Vagina (tissue), 2 donors: ENCODE results near the gene DENND2A. TPM values are rescaled to one million over a fixed set of nuclear protein-coding genes. Genes with fewer than 3 reads are reported as not detected.
"Not testable (repeated sequence)": the region's sequence is repeated elsewhere in the genome, so short reads cannot be mapped to it uniquely, and the experiment has no call there.

Experiments used
- DNase-seq, 2 donors: peaks; one replicate each; pipeline ENCODE4 v3.0.0-alpha.2; 2017; ENCODE audit errors: extremely low spot score in 2 of 2
- H3K27ac ChIP-seq: fragments of 200-600 bp; sonication (generic); one replicate; pipeline ENCODE4 v1.5.1; 2019
- H3K27me3 ChIP-seq: fragments of 200-600 bp; sonication (generic); one replicate; pipeline ENCODE4 v1.5.1; 2019
- H3K36me3 ChIP-seq, 2 donors: fragments of 200-600 bp; sonication (generic); one replicate each; pipeline ENCODE4 v1.5.1; 2017 to 2019
- H3K4me1 ChIP-seq: fragments of 200-600 bp; sonication (generic); one replicate; pipeline ENCODE4 v1.5.1; 2019
- H3K4me3 ChIP-seq, 2 donors: fragments of 200-600 bp; sonication (generic); 1 replicate in 1 of 2; 2 replicates in 1 of 2; pipeline ENCODE4 v1.5.1; 2016 to 2019
- H3K9me3 ChIP-seq: fragments of 200-600 bp; sonication (generic); one replicate; pipeline ENCODE4 v1.5.1; 2019
- POLR2A ChIP-seq, 2 donors: fragments of 450-650 bp; IDR thresholded peaks; one replicate each; pipeline ENCODE4 v1.6.1; 2017; ENCODE audit warnings: antibody characterized with exemption in 2 of 2, mild to moderate bottlenecking in 2 of 2, moderate library complexity in 2 of 2
- POLR2AphosphoS5 ChIP-seq, 2 donors: sonication (generic); formaldehyde crosslinking; IDR thresholded peaks; one replicate each; pipeline ENCODE4 v1.9.0; 2017; ENCODE audit warnings: antibody characterized with exemption in 2 of 2, mild to moderate bottlenecking in 2 of 2, low read depth in 1 of 2; ENCODE audit not compliant: insufficient read depth in 1 of 2
- intact Hi-C: fragments of 100-400 bp; cut with DNase I; formaldehyde crosslinking; loops from one replicate; pipeline ENCODE4 v1.15.1; 2023
- total RNA-seq: library from RNA; depleted of rRNA; stranded (reverse); fragments of >200 nt; gene quantifications from one replicate; pipeline ENCODE4 v1.2.3, GENCODE V29; 2016
- TF ChIP-seq, protein P1 (sequence below), 3 experiments: fragments of 450-650 bp in 2 of 3; fragments of 200-600 bp in 1 of 3; sonication (generic) in 1 of 3; IDR thresholded peaks; one replicate each; pipeline ENCODE4 v1.5.1; 2017 to 2019; ENCODE audit warnings: antibody characterized with exemption in 3 of 3, mild to moderate bottlenecking in 2 of 3, moderate library complexity in 2 of 3

Gene DENND2A
- total RNA-seq, 1 donor from 2014 or later: 17.4 TPM

DNA sequence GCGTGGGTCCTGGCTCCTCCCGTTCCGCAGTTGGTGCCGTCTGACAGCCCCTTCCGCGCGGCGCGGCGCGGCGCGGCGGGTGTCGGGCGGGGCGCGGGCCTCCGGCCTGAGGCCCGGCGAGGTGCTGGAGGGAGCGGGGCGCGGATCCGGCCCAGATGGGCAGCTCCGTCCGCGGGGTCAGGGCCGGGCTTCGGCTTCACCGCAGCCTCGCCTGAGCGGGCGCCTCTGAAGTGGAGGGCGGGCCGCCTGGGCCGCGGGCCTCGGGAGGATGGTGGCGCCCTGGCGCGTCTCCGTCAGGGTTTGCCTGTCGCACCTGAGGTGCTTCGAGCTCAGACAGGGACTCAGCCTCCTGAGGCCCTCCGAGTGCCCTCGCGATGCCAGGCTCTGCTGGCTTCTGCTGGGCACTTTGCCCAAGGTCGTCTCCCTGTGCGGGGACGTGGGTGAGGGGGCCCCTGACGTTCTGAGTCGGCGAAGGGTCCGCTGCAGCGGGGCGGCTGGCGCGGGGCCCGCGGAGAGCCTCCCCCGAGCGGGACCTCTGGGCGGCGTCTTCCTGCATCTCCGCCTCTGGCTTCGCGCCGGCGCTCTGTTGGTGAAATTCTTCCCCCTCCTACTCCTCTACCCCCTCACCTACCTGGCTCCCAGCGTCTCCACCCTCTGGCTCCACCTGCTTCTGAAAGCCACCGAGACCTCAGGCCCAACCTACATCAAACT, 32.6 kb upstream of the DENND2A start:
- H3K4me1 ChIP-seq: peaks cover 33% of the 10 kb centered on the region
- H3K36me3 ChIP-seq: no peaks in the 10 kb centered on the region
- TF ChIP-seq POLR2A (IDR thresholded peaks at IDR 0.05) (no peak), POLR2AphosphoS5 (IDR thresholded peaks at IDR 0.05; ENCODE audit: insufficient read depth in 1 of 2, low read depth in 1 of 2) (peak in 1 of 2 donors; percentile 58)
- TF ChIP-seq, protein P1, sequence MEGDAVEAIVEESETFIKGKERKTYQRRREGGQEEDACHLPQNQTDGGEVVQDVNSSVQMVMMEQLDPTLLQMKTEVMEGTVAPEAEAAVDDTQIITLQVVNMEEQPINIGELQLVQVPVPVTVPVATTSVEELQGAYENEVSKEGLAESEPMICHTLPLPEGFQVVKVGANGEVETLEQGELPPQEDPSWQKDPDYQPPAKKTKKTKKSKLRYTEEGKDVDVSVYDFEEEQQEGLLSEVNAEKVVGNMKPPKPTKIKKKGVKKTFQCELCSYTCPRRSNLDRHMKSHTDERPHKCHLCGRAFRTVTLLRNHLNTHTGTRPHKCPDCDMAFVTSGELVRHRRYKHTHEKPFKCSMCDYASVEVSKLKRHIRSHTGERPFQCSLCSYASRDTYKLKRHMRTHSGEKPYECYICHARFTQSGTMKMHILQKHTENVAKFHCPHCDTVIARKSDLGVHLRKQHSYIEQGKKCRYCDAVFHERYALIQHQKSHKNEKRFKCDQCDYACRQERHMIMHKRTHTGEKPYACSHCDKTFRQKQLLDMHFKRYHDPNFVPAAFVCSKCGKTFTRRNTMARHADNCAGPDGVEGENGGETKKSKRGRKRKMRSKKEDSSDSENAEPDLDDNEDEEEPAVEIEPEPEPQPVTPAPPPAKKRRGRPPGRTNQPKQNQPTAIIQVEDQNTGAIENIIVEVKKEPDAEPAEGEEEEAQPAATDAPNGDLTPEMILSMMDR (IDR thresholded peaks at IDR 0.05): no peak
- intact Hi-C loops: no loop called here
- H3K27ac ChIP-seq: peak overlapping the region; percentile 93
- H3K9me3 ChIP-seq: no peaks in the 10 kb centered on the region
- no peaks in the 10 kb centered on the region for H3K27me3 ChIP-seq
- H3K4me3 ChIP-seq: peak overlapping the region; percentile 81 to 97
- no peak for DNase-seq

DNA sequence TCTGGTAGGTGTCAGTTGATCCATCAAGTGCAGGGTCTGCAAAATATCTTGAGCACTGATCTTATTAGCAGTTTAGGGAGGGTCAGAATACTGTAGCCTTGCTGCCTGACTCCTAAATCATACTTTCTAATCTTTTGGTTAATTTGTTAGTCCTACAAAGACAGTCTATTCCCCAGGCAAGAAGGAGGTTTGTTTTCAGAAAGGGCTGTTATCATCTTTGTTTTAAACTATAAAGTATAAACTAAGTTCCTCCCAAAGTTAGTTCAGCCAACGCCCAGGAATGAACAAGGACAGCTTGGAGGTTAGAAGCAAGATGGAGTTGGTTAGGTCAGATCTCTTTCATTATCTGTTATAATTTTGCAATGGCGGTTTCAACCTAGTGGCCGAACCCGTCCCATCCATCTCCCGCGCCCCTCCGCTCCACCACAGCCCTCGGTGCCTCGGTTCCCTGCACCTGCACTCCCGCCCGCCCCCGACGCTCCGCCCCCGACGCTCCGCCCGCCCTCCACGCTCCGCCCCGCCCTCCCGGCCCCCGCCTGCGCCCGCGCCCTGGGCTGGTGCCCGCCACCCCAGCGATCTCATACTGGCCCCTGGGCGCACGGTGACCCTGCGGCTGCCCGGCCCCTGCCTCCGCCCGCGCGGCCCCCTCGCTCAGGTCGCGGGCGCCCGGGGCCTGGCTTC, 31.9 kb upstream of the DENND2A start, which contains the start of gene ADCK2:
TSS of gene ADCK2 (plus strand) at position 564 of the 681 bp plus-strand sequence. CDS start 386 bp downstream, outside the sequence.
- Histone ChIP-seq H3K27ac (peak within 1 kb of the TSS; percentile 93), H3K9me3 (no peaks in the 10 kb centered on the region), H3K4me3 (peak within 1 kb of the TSS; percentile 81 to 97), H3K27me3 (no peaks in the 10 kb centered on the region), H3K36me3 (no peaks in the 10 kb centered on the region), H3K4me1 (peaks cover 33% of the 10 kb centered on the region)
- TF ChIP-seq, protein P1 (IDR thresholded peaks at IDR 0.05): no peak
- TF ChIP-seq POLR2AphosphoS5 (IDR thresholded peaks at IDR 0.05; ENCODE audit: insufficient read depth in 1 of 2, low read depth in 1 of 2): no peak
- peak in 1 of 2 donors; percentile 12 for TF ChIP-seq POLR2A (IDR thresholded peaks at IDR 0.05)
- no peak for DNase-seq
- intact Hi-C loops: no loop called here

DNA sequence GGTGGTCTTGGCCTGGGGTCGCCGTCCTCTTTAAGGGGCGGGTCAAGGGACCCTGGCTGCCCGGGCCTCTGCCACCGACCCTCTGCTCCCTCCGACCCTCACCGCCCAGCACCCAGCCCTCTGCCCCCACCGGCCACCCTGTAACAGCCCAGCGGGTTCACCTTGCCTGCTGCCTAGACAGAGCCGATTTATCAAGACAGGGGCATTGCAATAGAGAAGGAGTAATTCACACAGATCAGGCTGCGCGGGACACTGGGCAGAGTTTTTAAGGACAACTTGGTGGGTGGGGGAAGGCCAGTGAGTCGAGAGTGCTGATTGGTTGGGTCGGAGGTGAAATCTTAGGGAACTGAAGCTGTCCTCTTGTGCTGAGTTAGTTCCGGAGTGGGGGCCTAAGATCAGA, 31.4 kb upstream of the DENND2A start:
- no peaks in the 10 kb centered on the region for H3K9me3 ChIP-seq
- H3K4me1 ChIP-seq: peaks cover 33% of the 10 kb centered on the region
- H3K36me3 ChIP-seq: no peaks in the 10 kb centered on the region
- TF ChIP-seq POLR2A (IDR thresholded peaks at IDR 0.05) (no peak), POLR2AphosphoS5 (IDR thresholded peaks at IDR 0.05; ENCODE audit: insufficient read depth in 1 of 2, low read depth in 1 of 2) (no peak)
- TF ChIP-seq, protein P1 (IDR thresholded peaks at IDR 0.05): no peak
- no peaks in the 10 kb centered on the region for H3K27me3 ChIP-seq
- H3K27ac ChIP-seq: no peak overlapping the region
- DNase-seq: no peak
- H3K4me3 ChIP-seq: no peak overlapping the region
- intact Hi-C loops: no loop called here

DNA sequence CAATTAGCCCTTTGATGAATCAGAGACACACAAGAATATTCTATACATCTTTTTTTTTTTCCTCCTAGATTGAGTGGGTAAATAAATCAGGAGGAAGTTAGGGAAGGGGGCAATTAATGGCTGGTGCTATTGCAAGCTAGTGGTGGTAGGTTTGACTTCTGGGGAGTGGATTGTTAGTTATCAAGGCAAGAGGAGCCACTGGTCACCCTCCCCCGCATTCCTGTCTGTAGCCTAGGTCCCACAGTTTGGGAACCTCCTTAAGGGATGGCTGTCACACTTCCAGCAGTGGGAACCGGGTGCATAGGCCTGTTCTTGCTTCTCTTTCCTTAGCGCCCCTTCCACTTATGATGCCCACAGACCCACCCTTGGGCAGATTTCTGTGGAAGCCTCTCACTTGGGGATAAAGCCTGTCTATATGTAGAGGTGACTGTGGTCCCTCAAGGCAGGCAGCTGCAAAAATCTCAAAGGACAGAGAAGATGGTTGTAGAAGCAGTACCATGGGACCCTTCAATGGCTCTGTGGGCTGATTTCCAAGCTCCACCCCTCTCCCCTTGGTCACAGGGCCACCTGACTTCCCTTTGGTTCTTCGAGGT, 29.8 kb upstream of the DENND2A start:
- H3K9me3 ChIP-seq: no peaks in the 10 kb centered on the region
- H3K27ac ChIP-seq: no peak overlapping the region
- no peaks in the 10 kb centered on the region for H3K27me3 ChIP-seq
- TF ChIP-seq POLR2AphosphoS5 (IDR thresholded peaks at IDR 0.05; ENCODE audit: insufficient read depth in 1 of 2, low read depth in 1 of 2) (no peak), POLR2A (IDR thresholded peaks at IDR 0.05) (no peak)
- TF ChIP-seq, protein P1 (IDR thresholded peaks at IDR 0.05): no peak
- no peak overlapping the region for H3K4me3 ChIP-seq
- intact Hi-C loops: no loop called here
- H3K4me1 ChIP-seq: peaks cover 29% of the 10 kb centered on the region
- no peak for DNase-seq
- no peaks in the 10 kb centered on the region for H3K36me3 ChIP-seq

DNA sequence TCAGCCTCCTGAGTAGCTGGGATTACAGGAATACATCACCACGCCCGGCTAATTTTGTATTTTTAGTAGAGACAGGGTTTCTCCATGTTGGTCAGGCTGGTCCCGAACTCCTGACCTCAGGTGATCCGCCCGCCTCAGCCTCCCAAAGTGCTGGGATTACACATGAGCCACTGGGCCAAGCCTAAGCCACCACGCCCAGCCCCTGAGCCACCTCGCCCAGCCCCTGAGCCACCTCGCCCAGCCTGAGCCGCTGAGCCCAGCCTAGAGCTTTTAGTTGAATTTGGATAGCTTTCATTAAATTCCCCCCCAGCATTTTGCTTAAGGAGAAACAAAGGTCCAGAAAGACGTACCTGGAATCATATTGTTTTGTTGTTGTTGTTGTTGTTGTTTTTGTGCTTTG, 29.2 kb upstream of the DENND2A start:
- H3K27me3 ChIP-seq, H3K9me3 ChIP-seq, DNase-seq, intact Hi-C loops, H3K27ac ChIP-seq, H3K4me3 ChIP-seq, H3K36me3 ChIP-seq: not testable (repeated sequence)
- H3K4me1 ChIP-seq: peaks cover 24% of the 10 kb centered on the region
